ENCODE results near the gene XPNPEP2.

XPNPEP2 gene

GRCh38 chrX:129705377-129705925, 33.3 kb upstream of the XPNPEP2 start:
- no peaks in the 10 kb centered on the region for H3K36me3 ChIP-seq (ENCODE audit: insufficient read depth, low read length)
- no peak overlapping the region for H3K4me3 ChIP-seq (ENCODE audit: low read depth in 1 of 2, low read length in 2 of 2)
- H3K4me2 ChIP-seq (ENCODE audit: insufficient read depth, low read length) = no peak overlapping the region
- H3K9me3 ChIP-seq (ENCODE audit: insufficient read depth, low read length, severe bottlenecking) = no peaks in the 10 kb centered on the region
- no peaks in the 10 kb centered on the region for H4K20me1 ChIP-seq (ENCODE audit: insufficient read depth, low read length)
- ATAC-seq (ENCODE audit: insufficient read depth, low read depth) = no peak
- H2AFZ ChIP-seq (ENCODE audit: low read depth, low read length) = no peak overlapping the region
- no peaks in the 10 kb centered on the region for H3K79me2 ChIP-seq (ENCODE audit: insufficient read depth, low read length)
- peaks cover 15% of the 10 kb centered on the region for H3K4me1 ChIP-seq (ENCODE audit: insufficient read depth, low read length)
- TF ChIP-seq CTCF (IDR thresholded peaks at IDR 0.05; ENCODE audit: borderline replicate concordance, extremely low read depth, low read length, poor library complexity, severe bottlenecking) = no peak
- no peak for DNase-seq
- H3K27me3 ChIP-seq (ENCODE audit: insufficient read depth, low read length, poor library complexity) = no peaks in the 10 kb centered on the region
- no peak overlapping the region for H3K9ac ChIP-seq (ENCODE audit: low read depth, low read length)
- no peak overlapping the region for H3K27ac ChIP-seq (ENCODE audit: low read length)

GRCh38 chrX:129705988-129706387, 32.8 kb upstream of the XPNPEP2 start:
- Histone ChIP-seq H2AFZ (ENCODE audit: low read depth, low read length) (no peak overlapping the region), H3K4me1 (ENCODE audit: insufficient read depth, low read length) (peaks cover 15% of the 10 kb centered on the region), H3K36me3 (ENCODE audit: insufficient read depth, low read length) (no peaks in the 10 kb centered on the region), H3K27ac (ENCODE audit: low read length) (peak overlapping the region; percentile 72), H3K27me3 (ENCODE audit: insufficient read depth, low read length, poor library complexity) (no peaks in the 10 kb centered on the region), H3K4me3 (ENCODE audit: low read depth in 1 of 2, low read length in 2 of 2) (no peak overlapping the region), H3K4me2 (ENCODE audit: insufficient read depth, low read length) (no peak overlapping the region), H3K79me2 (ENCODE audit: insufficient read depth, low read length) (no peaks in the 10 kb centered on the region), H4K20me1 (ENCODE audit: insufficient read depth, low read length) (no peaks in the 10 kb centered on the region), H3K9me3 (ENCODE audit: insufficient read depth, low read length, severe bottlenecking) (no peaks in the 10 kb centered on the region), H3K9ac (ENCODE audit: low read depth, low read length) (no peak overlapping the region)
- no peak for ATAC-seq (ENCODE audit: insufficient read depth, low read depth)
- TF ChIP-seq CTCF (IDR thresholded peaks at IDR 0.05; ENCODE audit: borderline replicate concordance, extremely low read depth, low read length, poor library complexity, severe bottlenecking) (no peak), EZH2 (IDR thresholded peaks at IDR 0.05; ENCODE audit: borderline replicate concordance, low read depth, low read length, severe bottlenecking) (no peak)
- no peak for DNase-seq

- H3K9me3 ChIP-seq (ENCODE audit: insufficient read depth, low read length, severe bottlenecking) = no peaks in the 10 kb centered on the region
- peak overlapping the region; percentile 72 for H3K27ac ChIP-seq (ENCODE audit: low read length)
- H4K20me1 ChIP-seq (ENCODE audit: insufficient read depth, low read length) = no peaks in the 10 kb centered on the region
- no peak for TF ChIP-seq CTCF (IDR thresholded peaks at IDR 0.05; ENCODE audit: borderline replicate concordance, extremely low read depth, low read length, poor library complexity, severe bottlenecking)
- TF ChIP-seq EZH2 (IDR thresholded peaks at IDR 0.05; ENCODE audit: borderline replicate concordance, low read depth, low read length, severe bottlenecking) = no peak
- no peak overlapping the region; the same call in 1 of the 2 replicates for H3K9ac ChIP-seq (ENCODE audit: low read depth, low read length)
- DNase-seq (peak; percentile 41), ATAC-seq (ENCODE audit: insufficient read depth, low read depth) (peak; percentile 72)
- H2AFZ ChIP-seq (ENCODE audit: low read depth, low read length) = 0 out of 2 replicates have a peak overlapping the region, but pooled peaks have one; percentile 16
- H3K27me3 ChIP-seq (ENCODE audit: insufficient read depth, low read length, poor library complexity) = no peaks in the 10 kb centered on the region
- no peaks in the 10 kb centered on the region for H3K36me3 ChIP-seq (ENCODE audit: insufficient read depth, low read length)
- H3K4me3 ChIP-seq (ENCODE audit: low read depth in 1 of 2, low read length in 2 of 2) = no peak overlapping the region
- peaks cover 15% of the 10 kb centered on the region for H3K4me1 ChIP-seq (ENCODE audit: insufficient read depth, low read length)
- no peak overlapping the region for H3K4me2 ChIP-seq (ENCODE audit: insufficient read depth, low read length)
- no peaks in the 10 kb centered on the region for H3K79me2 ChIP-seq (ENCODE audit: insufficient read depth, low read length)
These were observed 32.2 kb upstream of the XPNPEP2 start for GRCh38 chrX:129706400-129707072.

Measured in DND-41 (cell line).